HG03469 (cell line): ENCODE results near the gene MYF6.

Experiments
- ATAC-seq: cut with Tn5 transposase; IDR thresholded peaks from one replicate; pipeline ENCODE4 v1.9.1; 2021; ENCODE audit warnings: mild to moderate bottlenecking, moderate library complexity, moderate number of reproducible peaks; ENCODE audit not compliant: unreplicated experiment

The MYF6 gene

GRCh38 chr12:80702889-80703805, 4.3 kb upstream of the MYF6 start:
- ATAC-seq, result peak; percentile 77

GRCh38 chr12:80704420-80704819, 3.0 kb upstream of the MYF6 start:
- no peak for ATAC-seq

- no peak for ATAC-seq
These were observed 410 bp downstream of the MYF6 start for GRCh38 chr12:80707830-80708258.

- no peak for ATAC-seq
These were observed 983 bp downstream of the MYF6 start for GRCh38 chr12:80708259-80708974.

- ATAC-seq, result no peak
These were observed 1.5 kb downstream of the MYF6 start for GRCh38 chr12:80708975-80709328.

GRCh38 chr12:80709811-80710726, 2.6 kb downstream of the MYF6 start:
- ATAC-seq, result peak; percentile 64

GRCh38 chr12:80710727-80711449, 3.5 kb downstream of the MYF6 start:
- ATAC-seq, result peak; percentile 9

GRCh38 chr12:80711866-80712265, 4.4 kb downstream of the MYF6 start:
- no peak for ATAC-seq

- no peak for ATAC-seq
These were observed 5.4 kb downstream of the MYF6 start for GRCh38 chr12:80712866-80713265.

GRCh38 chr12:80713419-80713818, 6.0 kb downstream of the MYF6 start:
- ATAC-seq, result no peak

GRCh38 chr12:80714055-80714454, 6.6 kb downstream of the MYF6 start:
- no peak for ATAC-seq

GRCh38 chr12:80714846-80715245, 7.4 kb downstream of the MYF6 start:
- no peak for ATAC-seq

GRCh38 chr12:80715713-80716249, 8.3 kb downstream of the MYF6 start:
- ATAC-seq, result no peak

- no peak for ATAC-seq
These were observed 9.4 kb downstream of the MYF6 start, which contains the start of gene MYF5 for GRCh38 chr12:80716696-80717469. TSS of gene MYF5 (plus strand) at chr12:80716912. CDS start at chr12:80717064, 152 bp downstream.

GRCh38 chr12:80717856-80718255, 10.4 kb downstream of the MYF6 start:
- no peak for ATAC-seq

- no peak for ATAC-seq
These were observed 13.1 kb downstream of the MYF6 start for GRCh38 chr12:80720516-80720915.

- ATAC-seq, result no peak
These were observed 13.9 kb downstream of the MYF6 start for GRCh38 chr12:80721326-80721725.

GRCh38 chr12:80745851-80746505, 38.5 kb downstream of the MYF6 start:
- ATAC-seq, result no peak

- ATAC-seq, result no peak
These were observed 40.4 kb downstream of the MYF6 start for GRCh38 chr12:80747800-80748199.
